ENCODE results near the gene HBE1.

DNA sequence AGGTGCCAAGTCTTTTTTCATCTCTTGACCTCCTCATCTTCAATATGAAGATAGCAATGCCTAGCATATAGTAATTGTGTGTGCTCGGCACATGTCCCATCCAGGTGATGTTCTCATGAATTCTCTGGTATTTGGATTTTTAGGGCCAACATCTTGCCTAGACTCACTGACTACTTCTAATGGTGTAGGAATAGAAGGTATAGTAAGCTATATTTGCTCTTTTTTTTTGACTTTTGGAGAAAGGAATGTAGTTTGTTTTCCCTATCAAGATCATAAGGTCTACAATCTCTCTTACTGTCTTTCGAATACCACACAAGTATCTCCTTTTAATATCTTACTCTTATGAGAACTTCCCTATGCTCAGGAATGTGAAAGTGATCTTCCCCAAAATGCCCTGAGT is 38.6 kb downstream of the HBE1 start:
- TF ChIP-seq, protein P1, sequence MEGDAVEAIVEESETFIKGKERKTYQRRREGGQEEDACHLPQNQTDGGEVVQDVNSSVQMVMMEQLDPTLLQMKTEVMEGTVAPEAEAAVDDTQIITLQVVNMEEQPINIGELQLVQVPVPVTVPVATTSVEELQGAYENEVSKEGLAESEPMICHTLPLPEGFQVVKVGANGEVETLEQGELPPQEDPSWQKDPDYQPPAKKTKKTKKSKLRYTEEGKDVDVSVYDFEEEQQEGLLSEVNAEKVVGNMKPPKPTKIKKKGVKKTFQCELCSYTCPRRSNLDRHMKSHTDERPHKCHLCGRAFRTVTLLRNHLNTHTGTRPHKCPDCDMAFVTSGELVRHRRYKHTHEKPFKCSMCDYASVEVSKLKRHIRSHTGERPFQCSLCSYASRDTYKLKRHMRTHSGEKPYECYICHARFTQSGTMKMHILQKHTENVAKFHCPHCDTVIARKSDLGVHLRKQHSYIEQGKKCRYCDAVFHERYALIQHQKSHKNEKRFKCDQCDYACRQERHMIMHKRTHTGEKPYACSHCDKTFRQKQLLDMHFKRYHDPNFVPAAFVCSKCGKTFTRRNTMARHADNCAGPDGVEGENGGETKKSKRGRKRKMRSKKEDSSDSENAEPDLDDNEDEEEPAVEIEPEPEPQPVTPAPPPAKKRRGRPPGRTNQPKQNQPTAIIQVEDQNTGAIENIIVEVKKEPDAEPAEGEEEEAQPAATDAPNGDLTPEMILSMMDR (IDR thresholded peaks at IDR 0.05), result no peak
- no peak for TF ChIP-seq POLR2A (IDR thresholded peaks at IDR 0.05)

Data from gastroesophageal sphincter (tissue), 3 donors.